Suprapubic skin (tissue), 3 donors: Measurements from ENCODE around the gene ME3.
"Not testable (repeated sequence)": the region's sequence is repeated elsewhere in the genome, so short reads cannot be mapped to it uniquely, and the experiment has no call there.

ENCODE experiments used
- CTCF ChIP-seq, 2 donors: fragments of 200-600 bp in 1 of 2; fragments of 450-650 bp in 1 of 2; sonication (generic) in 1 of 2; IDR thresholded peaks; one replicate each; pipeline ENCODE4 v1.5.1; 2016 to 2019; ENCODE audit warnings: antibody characterized with exemption in 2 of 2, mild to moderate bottlenecking in 1 of 2, moderate library complexity in 1 of 2
- POLR2A ChIP-seq, 2 donors: fragments of 450-650 bp; IDR thresholded peaks; one replicate each; pipeline ENCODE4 v1.6.1; 2017; ENCODE audit warnings: antibody characterized with exemption in 2 of 2, mild to moderate bottlenecking in 2 of 2, moderate library complexity in 2 of 2

- TF ChIP-seq CTCF, POLR2A (IDR thresholded peaks at IDR 0.05): not testable (repeated sequence)
These were observed 27.2 kb downstream of the ME3 start for GRCh38 chr11:86645212-86645611.
